ENCODE measurements around the gene LLGL2.

DNA sequence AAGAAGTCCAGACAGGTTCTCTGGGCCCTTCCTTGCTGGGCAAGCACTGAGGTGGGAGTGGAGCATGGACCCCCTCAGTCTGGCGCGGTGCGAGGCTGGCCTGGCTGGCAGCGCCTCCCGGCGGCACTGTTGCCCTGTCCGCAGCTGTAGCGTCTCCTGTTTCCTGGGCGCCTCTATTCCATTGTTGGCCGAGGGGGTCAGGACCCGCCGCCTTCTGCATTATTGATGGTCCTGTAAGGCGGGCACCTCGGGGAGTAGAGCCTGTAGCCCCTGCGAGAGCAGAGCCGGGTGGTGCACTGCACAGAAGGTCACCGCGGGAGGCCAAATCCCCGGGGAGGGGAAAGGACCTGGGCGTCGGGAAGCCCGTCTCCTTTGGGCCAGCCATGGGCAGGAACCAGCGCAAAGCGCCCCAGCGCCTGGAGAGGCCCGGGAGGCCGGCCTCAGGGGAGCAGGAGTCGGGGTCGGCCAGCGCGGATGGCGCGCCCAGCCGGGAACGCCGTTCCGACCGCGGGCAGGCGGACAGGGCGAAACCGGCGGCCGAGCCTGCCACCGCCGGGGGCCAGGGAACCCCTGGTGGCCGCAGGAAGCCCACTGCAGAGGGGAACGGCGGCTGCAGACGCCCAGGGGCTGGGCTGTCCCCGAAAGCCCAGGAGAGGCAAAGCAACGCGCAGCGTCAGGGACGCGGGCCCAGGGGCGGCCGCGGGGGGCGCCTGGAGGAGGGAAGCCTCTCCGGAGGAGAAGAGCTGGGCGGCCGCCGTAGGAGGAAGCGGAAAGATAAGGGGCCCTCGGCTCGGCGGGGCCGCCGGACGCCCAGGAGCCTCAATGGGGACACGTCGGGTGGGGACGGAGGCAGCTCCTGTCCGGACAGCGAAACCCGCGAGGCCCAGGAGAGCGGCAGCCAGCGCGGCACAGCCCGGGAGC is 62.4 kb downstream of the LLGL2 start, which contains the start of gene MYO15B:
- no peak for TF ChIP-seq EZH2 (IDR thresholded peaks at IDR 0.05; ENCODE audit: borderline replicate concordance, low read depth, low read length, poor library complexity, severe bottlenecking)
- TF ChIP-seq, protein P1, sequence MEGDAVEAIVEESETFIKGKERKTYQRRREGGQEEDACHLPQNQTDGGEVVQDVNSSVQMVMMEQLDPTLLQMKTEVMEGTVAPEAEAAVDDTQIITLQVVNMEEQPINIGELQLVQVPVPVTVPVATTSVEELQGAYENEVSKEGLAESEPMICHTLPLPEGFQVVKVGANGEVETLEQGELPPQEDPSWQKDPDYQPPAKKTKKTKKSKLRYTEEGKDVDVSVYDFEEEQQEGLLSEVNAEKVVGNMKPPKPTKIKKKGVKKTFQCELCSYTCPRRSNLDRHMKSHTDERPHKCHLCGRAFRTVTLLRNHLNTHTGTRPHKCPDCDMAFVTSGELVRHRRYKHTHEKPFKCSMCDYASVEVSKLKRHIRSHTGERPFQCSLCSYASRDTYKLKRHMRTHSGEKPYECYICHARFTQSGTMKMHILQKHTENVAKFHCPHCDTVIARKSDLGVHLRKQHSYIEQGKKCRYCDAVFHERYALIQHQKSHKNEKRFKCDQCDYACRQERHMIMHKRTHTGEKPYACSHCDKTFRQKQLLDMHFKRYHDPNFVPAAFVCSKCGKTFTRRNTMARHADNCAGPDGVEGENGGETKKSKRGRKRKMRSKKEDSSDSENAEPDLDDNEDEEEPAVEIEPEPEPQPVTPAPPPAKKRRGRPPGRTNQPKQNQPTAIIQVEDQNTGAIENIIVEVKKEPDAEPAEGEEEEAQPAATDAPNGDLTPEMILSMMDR (conservative IDR thresholded peaks at IDR 0.05; ENCODE audit: low read depth, low read length): peak; percentile 42; the same call in 1 of the 2 replicates

All from A673 (cell line).